Activated T-helper 1 cell treated with Interleukin-2 at 50 U/mL for 16 hours (primary cell): ENCODE data around the gene TBC1D22A.

Experiments used
- DNase-seq: peaks from one replicate; pipeline ENCODE4 v3.0.0-alpha.2; 2020; ENCODE audit warnings: low read depth

TBC1D22A gene

GRCh38 chr22:47080100-47080499 lies 317.6 kb downstream of the TBC1D22A start:
- DNase-seq, result no peak

- DNase-seq, result no peak
Measured at GRCh38 chr22:47082505-47082904, 320.1 kb downstream of the TBC1D22A start.

GRCh38 chr22:47083379-47083986 lies 321.0 kb downstream of the TBC1D22A start:
- no peak for DNase-seq

GRCh38 chr22:47084226-47084625 lies 321.8 kb downstream of the TBC1D22A start:
- no peak for DNase-seq

- DNase-seq, result no peak
Measured at GRCh38 chr22:47086596-47087248, 324.3 kb downstream of the TBC1D22A start.

- no peak for DNase-seq
Measured at GRCh38 chr22:47088480-47089158, 326.2 kb downstream of the TBC1D22A start.

GRCh38 chr22:47089374-47089773 lies 326.9 kb downstream of the TBC1D22A start:
- DNase-seq, result no peak

GRCh38 chr22:47089796-47090460 lies 327.5 kb downstream of the TBC1D22A start:
- DNase-seq, result no peak

GRCh38 chr22:47090591-47091245 lies 328.3 kb downstream of the TBC1D22A start:
- DNase-seq, result no peak

- no peak for DNase-seq
Measured at GRCh38 chr22:47091246-47091651, 328.8 kb downstream of the TBC1D22A start.

- DNase-seq, result no peak
Measured at GRCh38 chr22:47091921-47092700, 329.7 kb downstream of the TBC1D22A start.

GRCh38 chr22:47092896-47093311 lies 330.5 kb downstream of the TBC1D22A start:
- no peak for DNase-seq

GRCh38 chr22:47093720-47094119 lies 331.3 kb downstream of the TBC1D22A start:
- DNase-seq, result no peak

GRCh38 chr22:47094861-47095330 lies 332.4 kb downstream of the TBC1D22A start:
- no peak for DNase-seq

- DNase-seq, result no peak
Measured at GRCh38 chr22:47095395-47096122, 333.1 kb downstream of the TBC1D22A start.

- no peak for DNase-seq
Measured at GRCh38 chr22:47098121-47098520, 335.7 kb downstream of the TBC1D22A start.

GRCh38 chr22:47098554-47098953 lies 336.1 kb downstream of the TBC1D22A start:
- DNase-seq, result no peak

- no peak for DNase-seq
Measured at GRCh38 chr22:47100019-47100418, 337.6 kb downstream of the TBC1D22A start.

GRCh38 chr22:47100646-47101200 lies 338.3 kb downstream of the TBC1D22A start:
- no peak for DNase-seq

GRCh38 chr22:47101321-47101885 lies 339.0 kb downstream of the TBC1D22A start:
- no peak for DNase-seq
